Fibroblast of the conjunctiva (primary cell): ENCODE results near the gene ZSCAN2.
A peak's percentile ranks its signal among the peaks of the same experiment; 100 is the strongest.
"Not testable (repeated sequence)": the region's sequence is repeated elsewhere in the genome, so short reads cannot be mapped to it uniquely, and the experiment has no call there.

Experiments used
- DNase-seq: peaks from one replicate; pipeline ENCODE4 v3.0.0-alpha.2; 2010; ENCODE audit warnings: low read depth

The ZSCAN2 gene

DNA sequence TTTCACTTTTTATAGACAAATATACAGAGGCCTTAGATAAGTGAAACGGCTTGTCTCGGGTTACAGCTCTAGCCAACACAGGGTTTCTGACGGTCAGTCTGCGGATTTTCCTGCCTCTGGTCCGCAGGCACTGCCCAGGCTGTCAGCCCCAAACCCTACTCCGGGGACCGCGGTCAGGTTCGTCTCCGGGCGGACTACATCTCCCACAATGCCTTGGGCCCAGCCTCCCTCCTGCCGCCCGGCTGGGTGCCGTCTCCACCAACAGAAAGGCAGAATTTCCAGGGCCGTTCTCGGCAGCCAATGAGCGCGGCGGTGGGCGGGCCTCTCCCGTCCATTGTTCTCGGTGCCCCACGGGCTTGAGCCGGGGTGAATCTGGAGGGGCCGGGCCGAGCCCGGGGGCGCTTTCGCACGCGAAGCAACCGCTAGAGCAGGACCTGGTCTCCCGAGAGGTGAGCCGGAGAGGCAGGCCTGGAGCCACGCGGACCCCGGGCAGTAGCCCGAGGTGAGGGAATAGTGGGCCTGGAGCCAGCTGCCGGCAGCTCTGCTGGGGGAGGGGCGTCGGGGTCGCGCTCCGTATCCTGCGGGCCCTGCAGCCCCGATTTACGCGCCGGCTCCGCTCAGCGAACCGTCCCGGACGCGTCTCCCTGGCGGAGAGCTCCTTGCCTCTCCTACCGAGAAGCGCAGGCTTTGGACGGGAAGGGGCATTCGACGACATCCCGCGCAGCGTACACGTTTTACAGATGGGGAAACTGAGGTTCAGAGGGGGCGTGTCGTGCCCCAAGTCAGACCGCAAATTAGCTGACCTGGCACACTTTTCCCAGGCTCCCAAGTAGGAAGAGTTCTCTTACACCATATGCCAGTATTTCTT, at the start of gene ZSCAN2:
Gene ZSCAN2, plus strand, starts transcription at position 323 of the 868 bp plus-strand sequence. CDS start 2,919 bp downstream, outside the sequence.
- peak; percentile 75 for DNase-seq

DNA sequence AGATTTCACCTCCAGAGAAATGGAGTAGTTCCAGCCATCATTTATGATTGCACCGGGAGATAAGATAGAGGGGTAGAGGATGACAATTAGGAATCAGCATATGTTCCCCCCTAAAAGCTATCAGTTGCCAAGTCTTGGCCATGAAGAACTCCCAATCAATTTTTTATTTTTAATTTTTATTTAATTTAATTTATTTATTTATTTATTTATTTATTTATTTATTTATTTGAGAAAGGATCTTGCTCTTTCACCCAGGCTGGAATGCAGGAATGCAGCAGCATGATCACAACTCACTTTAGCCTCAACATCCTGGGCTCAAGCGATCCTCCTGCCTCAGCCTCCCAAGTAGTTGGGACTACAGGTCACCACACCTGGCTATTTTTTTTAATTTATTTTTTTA, 49.2 kb upstream of the ZSCAN2 start:
- not testable (repeated sequence) for DNase-seq

DNA sequence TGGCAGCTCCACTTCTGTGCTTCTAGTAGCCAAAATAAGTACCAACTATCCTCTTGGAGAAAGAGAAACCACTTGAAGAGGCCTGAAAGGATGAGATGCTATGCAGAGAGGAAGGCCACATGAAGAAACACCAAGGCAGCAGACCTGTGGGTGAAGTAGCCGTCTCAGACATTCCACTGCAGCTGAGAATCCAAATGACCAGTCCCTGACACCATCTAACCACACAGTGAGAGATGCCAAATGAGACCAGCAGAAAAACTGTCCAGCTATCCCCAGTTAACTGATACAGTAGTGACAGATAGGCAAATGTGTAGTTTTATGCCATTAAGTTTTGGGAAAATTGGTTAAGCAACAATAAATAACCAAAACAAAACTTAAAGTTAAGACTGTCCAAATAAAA, 47.9 kb upstream of the ZSCAN2 start:
- DNase-seq = no peak

DNA sequence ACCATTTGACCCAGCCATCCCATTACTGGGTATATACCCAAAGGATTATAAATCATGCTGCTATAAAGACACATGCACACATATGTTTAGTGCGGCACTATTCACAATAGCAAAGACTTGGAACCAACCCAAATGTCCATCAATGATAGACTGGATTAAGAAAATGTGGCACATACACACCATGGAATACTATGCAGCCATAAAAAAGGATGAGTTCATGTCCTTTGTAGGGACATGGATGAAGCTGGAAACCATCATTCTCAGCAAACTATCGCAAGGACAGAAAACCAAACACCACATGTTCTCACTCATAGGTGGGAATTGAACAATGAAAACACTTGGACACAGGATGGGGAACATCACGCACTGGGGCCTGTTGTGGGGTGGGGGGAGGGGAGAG, 44.1 kb upstream of the ZSCAN2 start:
- not testable (repeated sequence) for DNase-seq

DNA sequence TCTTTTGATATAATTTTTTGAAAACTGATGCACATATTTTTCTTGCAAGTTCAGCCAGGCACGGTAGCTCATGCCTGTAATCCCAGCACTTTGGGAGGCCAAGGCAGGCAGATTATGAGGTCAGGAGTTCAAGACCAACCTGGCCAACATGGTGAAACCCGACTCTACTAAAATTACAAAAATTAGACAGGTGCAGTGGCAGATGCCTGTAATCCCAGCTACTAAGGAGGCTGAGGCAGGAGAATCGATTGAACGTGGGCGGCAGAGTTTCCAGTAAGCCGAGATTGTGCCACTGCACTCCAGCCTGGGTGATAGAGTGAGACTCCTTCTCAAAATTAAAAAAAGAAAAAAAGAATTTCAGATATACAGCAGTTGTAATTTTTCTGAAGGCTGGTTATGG, 32.8 kb upstream of the ZSCAN2 start:
- DNase-seq = not testable (repeated sequence)

DNA sequence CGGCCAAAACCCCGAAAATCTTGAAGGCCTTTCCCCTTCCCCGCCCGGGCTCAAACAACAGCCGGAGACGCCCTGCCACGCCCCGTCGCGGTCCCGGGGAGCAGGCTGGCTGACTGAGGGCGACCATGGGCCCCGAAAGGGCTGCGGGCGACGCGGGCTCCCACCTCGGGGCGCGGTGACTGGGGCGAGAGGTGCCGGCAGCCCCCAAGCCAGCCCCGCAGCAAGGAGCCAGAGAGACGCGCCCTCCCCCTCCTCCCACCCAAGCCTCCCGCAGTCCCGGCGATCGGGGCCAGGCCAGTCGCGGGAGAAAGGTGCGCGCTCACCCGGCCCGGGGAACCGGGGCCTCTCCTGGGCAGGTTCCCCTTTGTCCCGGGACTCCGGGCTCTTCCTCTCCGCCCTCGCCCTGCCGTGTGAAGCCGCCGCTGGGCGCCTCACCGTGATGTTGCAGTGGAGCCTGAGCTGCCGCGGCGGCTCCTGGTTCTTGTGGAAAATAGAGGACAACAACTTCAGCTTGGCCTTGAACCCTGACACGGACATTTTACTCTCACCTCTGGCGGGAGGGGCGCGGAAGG, 30.6 kb upstream of the ZSCAN2 start:
- no peak for DNase-seq

DNA sequence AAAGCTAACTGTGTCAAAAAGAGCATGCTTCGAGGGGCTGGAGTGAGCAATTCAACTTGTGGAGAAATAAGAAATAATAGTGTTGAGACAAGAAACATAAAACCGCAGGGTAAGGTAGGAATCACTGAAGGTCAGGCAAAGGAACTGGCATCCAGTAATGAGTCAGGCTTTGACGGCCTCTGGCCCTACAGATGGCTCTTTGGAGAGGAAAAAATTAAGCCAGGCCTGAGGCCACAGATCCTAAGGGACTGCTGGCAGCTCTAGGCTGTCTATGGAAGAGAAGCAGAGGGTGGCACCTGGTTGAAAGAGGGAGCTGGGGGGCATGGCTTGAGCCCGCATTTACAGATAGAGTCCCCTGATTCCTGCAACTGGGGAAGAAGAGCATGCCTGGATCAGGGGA, 28.6 kb upstream of the ZSCAN2 start:
- no peak for DNase-seq

DNA sequence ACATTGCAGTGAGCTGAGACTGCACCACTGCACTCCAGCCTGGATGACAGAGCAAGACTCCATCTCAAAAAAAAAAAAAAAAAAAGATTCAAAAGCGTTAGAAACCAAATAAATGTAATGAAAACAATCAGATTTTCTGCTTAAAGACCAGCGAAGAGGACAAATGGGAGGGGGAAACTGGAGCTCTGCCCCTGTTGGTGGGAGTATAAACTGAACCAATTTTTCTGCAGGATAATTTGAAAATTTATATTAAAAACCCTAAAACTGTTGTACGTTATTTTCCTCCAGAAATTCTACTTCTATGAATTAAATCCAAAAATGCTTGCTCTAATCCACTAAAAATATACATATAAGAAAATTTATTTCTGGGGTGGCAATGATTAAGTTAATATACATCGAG, 25.3 kb upstream of the ZSCAN2 start:
- DNase-seq = no peak

DNA sequence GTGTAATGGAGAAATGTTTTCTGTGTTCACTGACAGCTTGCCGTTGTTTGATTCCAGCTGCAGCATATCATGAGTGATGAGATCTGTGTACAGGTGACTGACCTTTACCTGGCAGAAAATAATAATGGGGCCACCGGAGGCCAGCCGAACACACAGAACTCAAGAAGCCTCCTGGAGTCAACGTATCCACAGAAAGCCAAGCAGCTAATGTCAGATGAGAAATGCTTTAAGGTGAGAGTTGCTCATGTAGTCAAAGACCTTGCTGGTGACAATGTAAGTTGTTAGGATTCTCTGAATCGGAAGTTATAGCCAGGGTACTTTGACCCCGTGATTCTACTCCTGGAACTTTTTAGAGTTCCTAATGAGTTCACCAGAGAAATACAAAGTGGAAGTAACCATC, 22.9 kb upstream of the ZSCAN2 start:
- DNase-seq = not testable (repeated sequence)

DNA sequence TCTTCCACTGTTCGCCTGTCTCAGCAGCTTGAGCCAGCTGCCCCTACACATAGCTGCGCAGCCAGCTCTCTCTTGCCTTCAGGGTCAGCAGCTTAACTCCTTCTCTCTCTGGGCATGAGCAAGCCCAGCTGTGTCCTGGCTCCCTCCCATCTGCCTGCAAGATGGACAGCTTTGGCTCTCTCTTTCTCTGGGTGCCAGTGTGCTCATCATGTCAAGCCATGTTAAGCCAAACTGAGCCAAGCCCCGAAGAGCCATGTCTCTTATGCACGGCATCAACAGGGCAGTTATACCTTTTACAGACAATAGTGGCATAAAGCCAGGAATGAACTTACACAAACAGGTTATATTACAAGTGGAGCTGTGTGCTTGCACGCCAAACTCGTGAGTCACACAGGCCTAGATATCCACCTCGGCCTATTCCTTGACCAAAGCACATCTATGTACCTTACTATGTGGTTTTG, 21.5 kb upstream of the ZSCAN2 start:
- DNase-seq = not testable (repeated sequence)

DNA sequence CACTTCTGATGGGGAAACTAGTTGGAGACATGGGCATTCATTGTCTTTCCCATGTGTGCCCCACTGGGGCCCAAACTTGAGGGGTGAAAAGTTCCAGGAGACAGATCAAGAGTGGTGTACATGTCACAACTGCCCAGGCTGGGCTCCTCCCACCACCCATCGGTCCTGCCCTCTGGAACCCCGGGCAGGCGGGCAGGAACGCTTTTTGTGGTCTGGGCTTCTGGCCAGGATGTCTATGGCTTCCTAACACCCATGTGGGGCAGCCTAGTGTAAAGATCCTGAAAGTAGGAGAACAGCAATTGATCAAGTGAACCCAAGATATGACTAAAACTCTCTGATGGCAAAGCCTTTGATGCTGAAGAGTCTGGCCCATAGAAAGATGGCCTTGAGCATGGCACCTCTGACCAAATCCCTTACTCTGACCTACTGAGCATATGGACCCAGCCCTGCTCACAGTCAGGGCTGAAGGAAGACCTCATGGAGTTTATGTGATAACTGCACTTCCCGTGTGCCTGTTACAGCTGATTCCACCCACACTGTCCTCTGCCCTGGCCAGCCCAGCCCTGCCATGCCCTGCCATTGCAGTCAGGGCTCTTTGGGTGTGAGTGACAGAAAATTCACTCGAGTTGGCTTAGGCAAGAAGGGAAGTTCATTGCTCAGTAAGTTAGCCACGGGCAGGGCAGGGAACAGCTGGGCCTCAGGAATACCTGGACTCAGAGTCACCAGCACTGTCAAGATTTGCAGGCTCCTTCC, 19.0 kb upstream of the ZSCAN2 start:
- DNase-seq = not testable (repeated sequence)

DNA sequence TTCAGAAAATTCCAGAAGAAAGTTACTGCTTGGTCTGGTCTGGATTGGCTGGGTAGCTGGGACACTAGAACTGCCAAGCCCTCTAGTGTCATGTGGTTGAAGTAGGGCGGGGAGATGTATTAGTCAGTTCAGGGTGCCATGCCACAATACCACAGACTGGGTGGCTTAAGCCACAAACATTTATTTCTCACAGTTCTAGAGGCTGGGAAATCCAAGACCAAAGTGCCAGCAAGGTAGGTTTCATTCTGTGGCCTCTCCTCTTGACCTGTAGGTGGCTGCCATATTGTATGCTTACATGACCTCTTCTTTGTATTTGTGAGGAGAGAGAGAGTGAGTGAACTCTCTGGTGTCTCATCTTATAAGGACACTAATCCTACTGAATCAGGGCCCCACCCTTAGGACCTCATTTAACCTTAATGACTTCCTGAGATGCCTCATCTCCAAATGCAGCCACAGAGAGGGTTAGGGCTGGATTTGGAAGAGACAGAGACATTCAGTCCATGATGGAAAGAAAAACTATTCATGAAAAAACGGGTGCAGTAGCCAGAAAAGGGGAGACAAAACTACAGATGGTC, 18.1 kb upstream of the ZSCAN2 start:
- no peak for DNase-seq

DNA sequence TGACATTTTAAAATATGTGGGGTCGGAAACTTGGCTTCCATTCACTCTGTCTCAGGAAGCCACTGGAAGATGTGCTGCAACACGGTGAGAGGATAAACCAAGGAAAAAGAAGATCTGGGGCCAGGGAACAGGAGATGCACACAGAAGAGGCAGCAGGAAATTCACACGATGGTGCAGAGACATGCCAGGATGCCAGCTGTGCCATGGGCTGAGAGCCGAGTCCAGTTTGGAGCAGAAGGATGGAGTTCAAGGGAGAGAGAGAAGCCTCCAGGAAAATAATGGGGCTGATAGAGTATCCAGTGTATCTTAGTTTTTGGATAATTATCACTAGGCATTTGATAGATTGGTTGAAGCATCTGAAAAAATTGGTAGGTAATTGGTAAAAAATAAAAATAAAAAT, 16.9 kb upstream of the ZSCAN2 start:
- DNase-seq = not testable (repeated sequence)

DNA sequence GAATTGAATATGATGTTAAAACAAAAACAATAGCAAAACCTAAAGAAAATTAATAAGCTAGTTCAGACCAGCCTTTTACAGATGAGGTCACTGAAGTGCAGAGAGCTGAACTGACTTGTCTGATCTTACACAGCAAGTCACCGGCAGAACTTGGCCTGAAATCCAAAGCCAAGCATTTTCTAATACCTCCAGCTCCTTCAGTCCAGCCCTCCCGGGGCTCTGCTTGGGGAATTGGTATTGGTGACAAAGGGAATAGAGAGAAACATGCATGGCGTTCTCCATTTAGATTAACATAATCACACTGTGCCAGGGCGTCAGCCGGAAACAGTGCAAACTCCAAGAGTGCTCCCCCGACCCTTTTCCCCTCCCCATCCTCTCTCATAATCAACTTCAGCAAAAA, 14.1 kb upstream of the ZSCAN2 start:
- no peak for DNase-seq

DNA sequence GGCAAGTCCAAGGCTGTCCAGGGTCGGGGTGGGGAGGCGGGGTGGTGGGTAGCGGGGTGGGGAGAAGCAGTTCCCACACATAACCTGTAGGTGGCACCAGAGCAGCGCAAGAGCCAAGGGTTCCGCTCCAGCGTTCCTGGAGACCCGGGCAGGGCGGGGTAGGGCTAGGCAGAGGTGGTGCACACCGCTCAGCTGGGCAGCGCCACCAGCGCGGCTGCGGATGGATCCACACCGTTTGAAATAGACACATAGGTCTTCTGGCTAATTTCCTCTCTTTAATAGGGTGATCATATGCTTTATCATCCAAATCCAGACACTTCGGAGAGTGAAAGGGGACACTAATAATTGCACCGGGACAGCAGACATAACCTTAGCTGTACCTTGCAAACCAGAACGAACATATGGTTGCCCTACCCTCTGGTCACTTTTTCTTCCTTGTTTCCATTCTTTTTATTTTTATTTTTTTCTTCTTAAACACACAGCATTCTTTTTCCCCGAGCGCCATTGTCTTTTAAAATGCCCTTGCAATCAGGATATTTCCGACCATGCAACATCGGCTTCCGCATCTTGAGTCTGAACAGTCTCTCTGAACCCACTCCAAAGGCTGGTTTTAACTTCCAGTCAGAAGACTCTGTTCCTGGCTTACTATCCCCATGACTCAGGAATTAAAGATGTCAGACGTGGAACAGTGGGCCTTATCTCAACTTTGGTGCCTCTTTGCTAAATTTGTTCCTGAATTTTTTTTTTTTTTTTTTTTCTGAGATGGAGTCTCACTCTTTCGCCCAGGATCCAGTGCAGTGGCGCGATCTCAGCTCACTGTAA, 12.5 kb upstream of the ZSCAN2 start:
- peak; percentile 55 for DNase-seq

DNA sequence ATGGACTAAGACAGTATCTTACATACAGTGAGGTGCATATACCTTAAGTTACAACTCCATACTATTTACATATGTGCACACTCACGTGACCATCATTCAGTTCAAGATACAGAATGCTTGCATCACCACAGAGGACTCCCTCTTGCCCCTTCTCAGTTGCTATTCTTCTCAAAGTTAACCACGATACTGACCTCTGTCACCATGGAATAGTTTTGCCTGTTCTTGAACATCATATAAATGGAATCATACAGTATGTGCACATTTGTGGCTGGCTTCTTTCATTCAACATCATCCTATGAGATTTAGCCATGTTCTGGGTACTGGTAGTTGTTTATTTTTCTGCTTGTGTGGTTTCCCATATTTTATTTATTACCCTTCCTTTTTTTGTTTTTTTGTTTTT, 10.4 kb upstream of the ZSCAN2 start:
- no peak for DNase-seq

DNA sequence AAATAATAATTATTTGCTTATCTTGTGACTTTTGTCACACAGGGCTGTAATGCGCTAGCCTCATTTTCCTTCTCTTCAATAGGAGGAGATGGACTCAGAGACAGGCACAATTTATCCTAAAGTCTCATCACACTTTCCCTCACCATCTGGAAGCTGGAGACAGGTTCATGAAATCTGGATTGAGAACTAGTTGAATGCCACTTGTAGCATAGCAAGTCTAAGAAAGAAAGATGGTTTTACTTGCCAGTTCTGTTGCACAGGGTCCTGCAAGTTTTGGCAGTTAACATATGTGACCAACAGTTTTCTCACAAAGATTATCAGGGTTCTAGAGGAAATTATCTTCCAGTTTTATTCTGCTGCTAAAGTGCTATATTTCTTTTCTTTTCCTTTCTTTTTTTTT, 9.0 kb upstream of the ZSCAN2 start:
- no peak for DNase-seq

DNA sequence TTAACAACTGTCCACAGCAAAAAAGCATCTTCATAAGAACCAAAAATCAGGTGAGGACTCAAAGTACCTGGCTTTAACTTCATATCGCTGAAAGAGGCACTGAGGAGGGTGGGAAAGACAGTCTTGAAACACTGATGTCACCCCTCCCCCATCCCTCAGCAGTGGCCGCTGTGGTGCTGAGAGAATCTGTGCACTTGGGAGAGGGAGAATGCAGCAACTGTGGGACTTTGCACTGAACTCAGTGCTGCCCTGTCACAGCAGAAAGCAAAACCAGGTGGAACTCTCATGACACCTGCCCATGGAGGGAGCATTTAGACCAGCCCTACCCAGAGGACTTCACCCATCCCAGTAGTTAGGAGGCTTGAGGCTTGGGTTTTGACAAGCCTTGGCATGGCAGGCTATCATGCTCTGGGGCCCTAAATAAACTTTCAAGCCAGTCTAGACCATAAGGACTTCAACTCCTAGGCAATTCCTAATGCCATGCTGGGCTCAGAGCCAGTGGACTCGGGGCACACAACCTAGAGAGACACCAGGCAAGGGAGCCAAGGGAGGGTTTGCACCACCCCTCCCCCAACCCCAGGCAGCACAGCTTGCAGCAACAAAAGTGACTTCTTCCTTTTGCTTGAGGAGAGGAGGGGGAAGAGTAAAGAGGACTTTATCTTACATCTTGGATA, 6.1 kb upstream of the ZSCAN2 start:
- no peak for DNase-seq

DNA sequence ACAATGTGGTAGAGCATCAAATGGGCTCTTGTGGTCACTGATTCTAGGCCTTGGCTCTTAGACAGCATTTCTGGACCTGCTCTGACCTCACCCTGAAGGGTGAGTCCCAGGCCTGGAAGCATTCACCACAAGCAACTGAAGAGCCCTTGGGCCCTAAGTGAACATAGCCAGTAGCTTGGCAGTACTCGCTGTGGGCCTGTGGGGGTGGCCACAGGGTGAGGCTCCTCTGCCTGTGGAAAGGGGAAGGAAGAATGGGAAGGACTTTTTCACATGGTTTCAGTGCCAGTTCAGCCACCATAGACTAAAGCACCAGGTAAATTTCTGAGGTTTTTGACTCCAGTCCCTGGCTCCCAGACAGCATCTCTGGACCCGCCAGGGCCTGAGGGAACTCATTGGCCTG, 5.1 kb upstream of the ZSCAN2 start:
- no peak for DNase-seq

DNA sequence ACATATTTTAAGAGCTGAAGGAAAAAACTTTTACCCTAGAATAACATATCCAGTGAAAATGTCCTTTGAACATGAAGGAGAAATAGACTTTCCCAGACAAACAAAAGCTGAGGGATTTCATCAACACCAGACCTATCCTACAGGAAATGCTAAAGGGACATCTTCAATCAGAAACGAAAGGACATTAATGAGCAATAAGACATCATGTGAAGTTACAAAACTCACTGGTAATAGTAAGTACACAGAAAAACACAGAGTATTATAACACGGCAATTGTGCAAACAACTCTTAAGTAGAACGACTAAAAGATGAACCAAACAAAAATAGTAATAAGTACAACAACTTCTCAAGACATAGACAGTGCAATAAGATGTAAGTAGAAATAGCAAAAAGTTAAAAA, 3.5 kb upstream of the ZSCAN2 start:
- no peak for DNase-seq

DNA sequence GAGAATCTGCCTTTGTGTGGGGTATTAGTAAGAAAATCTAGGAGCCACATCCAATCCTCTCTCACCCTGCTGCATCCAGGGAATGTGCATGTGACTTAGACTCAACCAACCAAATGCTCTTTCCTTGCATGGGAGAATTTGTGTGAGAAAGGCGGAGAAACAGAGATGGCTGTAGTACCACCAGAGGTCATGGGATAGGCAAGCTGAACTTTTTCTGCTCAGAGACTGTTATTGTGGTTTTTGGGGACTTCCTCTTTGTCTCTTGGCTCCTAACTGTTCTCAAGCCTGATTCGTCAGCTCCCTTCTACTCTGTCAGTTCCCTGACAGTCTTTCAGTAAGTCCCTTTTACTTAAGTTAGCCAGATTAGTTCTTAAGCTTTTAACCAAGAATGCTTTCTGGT, 2.6 kb upstream of the ZSCAN2 start:
- DNase-seq = no peak
